Hippocampal formation (tissue), 2 donors: ENCODE results near the gene IGF2.

Experiments
- DNase-seq, 2 donors: peaks; one replicate each; lab custom pipeline; 2025; lab: John Stamatoyannopoulos, UW

Gene IGF2

GRCh38 chr11:2122907-2123627 is 16.1 kb downstream of the IGF2 start:
- no peak for DNase-seq

- no peak for DNase-seq
Measured at GRCh38 chr11:2122222-2122906, 16.8 kb downstream of the IGF2 start.

- DNase-seq, result no peak
Measured at GRCh38 chr11:2121227-2122130, 17.7 kb downstream of the IGF2 start.

- no peak for DNase-seq
Measured at GRCh38 chr11:2120359-2121100, 18.7 kb downstream of the IGF2 start.

- no peak for DNase-seq
Measured at GRCh38 chr11:2118677-2119076, 20.5 kb downstream of the IGF2 start.

GRCh38 chr11:2116680-2117079 is 22.5 kb downstream of the IGF2 start:
- DNase-seq, result no peak

- DNase-seq, result no peak
Measured at GRCh38 chr11:2115308-2115707, 23.9 kb downstream of the IGF2 start.

- DNase-seq, result no peak
Measured at GRCh38 chr11:2114430-2115241, 24.6 kb downstream of the IGF2 start.

- no peak for DNase-seq
Measured at GRCh38 chr11:2113776-2114175, 25.4 kb downstream of the IGF2 start.

- no peak for DNase-seq
Measured at GRCh38 chr11:2110521-2110920, 28.7 kb downstream of the IGF2 start.

GRCh38 chr11:2109541-2110019 is 29.6 kb downstream of the IGF2 start:
- no peak for DNase-seq

- DNase-seq, result no peak
Measured at GRCh38 chr11:2108675-2109491, 30.3 kb downstream of the IGF2 start.

GRCh38 chr11:2107941-2108630 is 31.1 kb downstream of the IGF2 start:
- DNase-seq, result no peak

GRCh38 chr11:2107521-2107920 is 31.7 kb downstream of the IGF2 start:
- DNase-seq, result no peak

- no peak for DNase-seq
Measured at GRCh38 chr11:2106583-2107209, 32.5 kb downstream of the IGF2 start.

- no peak for DNase-seq
Measured at GRCh38 chr11:2105511-2105910, 33.7 kb downstream of the IGF2 start.

GRCh38 chr11:2104524-2105440 is 34.4 kb downstream of the IGF2 start:
- no peak for DNase-seq
